Measurements from ENCODE around the gene RNU4-1. TPM values are rescaled to one million over a fixed set of nuclear protein-coding genes. Genes with fewer than 3 reads are reported as not detected.
"Not testable (repeated sequence)": the region's sequence is repeated elsewhere in the genome, so short reads cannot be mapped to it uniquely, and the experiment has no call there.

RNU4-1 gene
- total RNA-seq, 1 donor from 2014 or later: 1,499 TPM

GRCh38 chr12:120262852-120263747, 29.9 kb downstream of the RNU4-1 start:
- intact Hi-C loops (cut with DNase I): no loop called here
- peak; percentile 77 for DNase-seq (ENCODE audit: missing footprints)
- no peak for ATAC-seq

- DNase-seq (ENCODE audit: missing footprints) (peak; percentile 53), ATAC-seq (peak; percentile 21)
- intact Hi-C loops (cut with DNase I): no loop called here
These were observed 30.8 kb downstream of the RNU4-1 start for GRCh38 chr12:120261951-120262851.

GRCh38 chr12:120260607-120261006, 32.4 kb downstream of the RNU4-1 start:
- DNase-seq (ENCODE audit: missing footprints): no peak
- no peak for ATAC-seq
- intact Hi-C loops (cut with DNase I): no loop called here

GRCh38 chr12:120259418-120260202, 33.4 kb downstream of the RNU4-1 start:
- DNase-seq (ENCODE audit: missing footprints) (peak; percentile 77), ATAC-seq (peak; percentile 57)
- intact Hi-C loops (cut with DNase I): no loop called here

GRCh38 chr12:120258323-120258896, 34.6 kb downstream of the RNU4-1 start:
- no peak for ATAC-seq
- intact Hi-C loops (cut with DNase I): no loop called here
- no peak for DNase-seq (ENCODE audit: missing footprints)

- DNase-seq (ENCODE audit: missing footprints): peak; percentile 91
- ATAC-seq: peak; percentile 84
- intact Hi-C loops (cut with DNase I): no loop called here
These were observed 35.8 kb downstream of the RNU4-1 start for GRCh38 chr12:120257041-120257821.

- DNase-seq (ENCODE audit: missing footprints): no peak
- ATAC-seq: no peak
These were observed 38.2 kb downstream of the RNU4-1 start for GRCh38 chr12:120254809-120255208.

GRCh38 chr12:120253313-120253712, 39.7 kb downstream of the RNU4-1 start:
- peak; percentile 64 for DNase-seq (ENCODE audit: missing footprints)
- ATAC-seq; intact Hi-C loops (cut with DNase I): not testable (repeated sequence)

More at GRCh38 chr12:120254809-120255208, 38.2 kb downstream of the RNU4-1 start:
- intact Hi-C loops (cut with DNase I): no loop called here

- intact Hi-C loops (cut with DNase I): no loop called here
- DNase-seq (ENCODE audit: missing footprints) (no peak), ATAC-seq (no peak)
These were observed 40.7 kb downstream of the RNU4-1 start for GRCh38 chr12:120252071-120252906.

GRCh38 chr12:120251364-120252070, 41.5 kb downstream of the RNU4-1 start:
- intact Hi-C loops (cut with DNase I); ATAC-seq; DNase-seq (ENCODE audit: missing footprints): not testable (repeated sequence)

- intact Hi-C loops (cut with DNase I): no loop called here
- DNase-seq (ENCODE audit: missing footprints): peak; percentile 92
- ATAC-seq: peak; percentile 89
These were observed 42.9 kb downstream of the RNU4-1 start for GRCh38 chr12:120249875-120250795.

- intact Hi-C loops (cut with DNase I): no loop called here
- no peak for ATAC-seq
- DNase-seq (ENCODE audit: missing footprints): no peak
These were observed 43.7 kb downstream of the RNU4-1 start for GRCh38 chr12:120249266-120249874.

- intact Hi-C loops (cut with DNase I): no loop called here
- ATAC-seq (no peak), DNase-seq (ENCODE audit: missing footprints) (no peak)
These were observed 45.4 kb downstream of the RNU4-1 start for GRCh38 chr12:120247621-120248030.

- no peak for ATAC-seq
- no peak for DNase-seq (ENCODE audit: missing footprints)
- intact Hi-C loops (cut with DNase I): no loop called here
These were observed 45.9 kb downstream of the RNU4-1 start for GRCh38 chr12:120247183-120247582.

GRCh38 chr12:120246705-120247104, 46.3 kb downstream of the RNU4-1 start:
- intact Hi-C loops (cut with DNase I); DNase-seq (ENCODE audit: missing footprints); ATAC-seq: not testable (repeated sequence)

Measured in Right ventricle myocardium inferior (tissue), 1 donor.